ENCODE data around the gene ZP1. TPM values are rescaled to one million over a fixed set of nuclear protein-coding genes. Genes with fewer than 3 reads are reported as not detected.

Gene ZP1
- total and polyA plus RNA-seq, 2 of the 8 experiments (the other 6 are each of a cell fraction or from before 2014, with no cell fraction given): not detected

DNA sequence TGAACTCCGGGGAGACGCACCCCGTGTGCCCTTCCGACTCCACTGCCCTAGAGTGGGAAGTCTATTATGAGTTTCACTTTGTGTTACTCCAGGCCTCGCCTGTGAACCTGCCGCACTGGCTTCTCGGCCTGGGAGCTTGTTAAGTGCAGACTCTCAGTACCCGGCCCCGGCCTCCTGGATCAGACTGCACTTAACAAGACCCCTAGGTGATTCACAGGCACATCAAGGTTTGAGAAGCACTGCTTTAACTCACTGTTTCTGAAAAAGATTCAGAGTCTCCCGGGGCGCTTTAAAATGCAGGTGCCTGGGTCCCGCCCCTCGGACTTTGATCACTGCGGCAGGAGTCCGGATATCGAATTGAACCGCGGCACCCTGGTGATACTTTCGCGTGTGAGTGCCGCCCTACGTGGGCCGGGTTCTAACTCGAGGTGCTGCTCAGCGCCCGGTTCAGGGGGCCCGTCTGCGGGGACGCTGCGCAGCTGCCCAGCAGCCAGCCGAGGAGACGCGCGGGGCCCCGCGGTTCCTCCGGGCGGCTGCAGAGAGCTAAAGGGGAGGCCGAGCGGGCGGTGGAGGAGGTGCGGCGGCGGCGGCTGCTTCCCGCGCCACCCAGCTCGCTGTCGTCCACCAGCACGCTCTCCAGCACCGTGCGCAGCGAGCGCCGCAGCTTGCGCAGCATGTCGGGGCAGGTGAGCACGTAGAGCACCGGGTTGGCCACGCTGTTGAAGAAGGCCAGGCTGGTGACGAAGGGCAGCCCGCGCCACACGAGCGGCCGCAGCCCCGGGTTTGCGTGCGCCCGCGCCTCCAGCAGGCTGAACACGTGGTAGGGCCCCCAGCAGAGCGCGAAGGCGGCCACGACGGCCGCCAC lies 15.0 kb upstream of the ZP1 start (continued):
- TF ChIP-seq CHD7 (IDR thresholded peaks at IDR 0.05; ENCODE audit: insufficient replicate concordance, low read length): no peak
- TF ChIP-seq ASH2L (IDR thresholded peaks at IDR 0.05; ENCODE audit: low read length): no peak
- TF ChIP-seq CEBPB (IDR thresholded peaks at IDR 0.05; ENCODE audit: low read depth, low read length): no peak
- TF ChIP-seq NRF1 (IDR thresholded peaks at IDR 0.05; ENCODE audit: low read depth, low read length): no peak
- no peak for TF ChIP-seq EP300 (IDR thresholded peaks at IDR 0.05; ENCODE audit: borderline replicate concordance in 1 of 2, low read depth in 2 of 2, low read length in 2 of 2)
- TF ChIP-seq SP1 (IDR thresholded peaks at IDR 0.05; ENCODE audit: low read depth, low read length): no peak
- TF ChIP-seq GABPA (IDR thresholded peaks at IDR 0.05; ENCODE audit: borderline replicate concordance, insufficient read depth, low read length): no peak
- no peak for TF ChIP-seq MAFK (IDR thresholded peaks at IDR 0.05; ENCODE audit: low read depth, low read length)
- peak; percentile 46 for TF ChIP-seq RNF2 (IDR thresholded peaks at IDR 0.05; ENCODE audit: borderline replicate concordance, low read depth, low read length, missing control alignments, poor library complexity, severe bottlenecking)
- TF ChIP-seq TEAD4 (IDR thresholded peaks at IDR 0.05; ENCODE audit: low read depth, low read length): no peak
